ENCODE data around the gene IGSF6. TPM values are rescaled to one million over a fixed set of nuclear protein-coding genes. Genes with fewer than 3 reads are reported as not detected.

Gene IGSF6
- total RNA-seq, 2 experiments from 2014 or later = 0.28 to 0.30 TPM

DNA sequence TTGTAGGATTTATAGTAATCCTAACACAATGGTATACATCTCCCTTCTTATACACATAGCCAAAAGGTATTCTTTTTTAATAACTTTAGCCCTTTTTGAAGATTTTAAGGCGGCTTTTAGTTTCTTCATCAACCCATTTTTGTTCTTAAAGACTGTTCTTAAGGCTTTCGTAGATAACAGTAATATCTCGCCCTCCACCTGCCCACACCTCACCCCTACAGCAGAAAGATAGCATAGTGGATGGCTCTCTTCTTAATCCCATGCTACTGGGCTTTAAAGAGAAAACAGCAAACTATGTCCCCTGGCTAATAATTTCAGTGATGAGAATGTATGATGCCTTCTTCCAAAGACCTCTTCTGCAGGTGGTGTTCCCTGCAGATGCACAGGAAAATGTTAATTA is 8.6 kb downstream of the IGSF6 start:
- Histone ChIP-seq H3K4me2 (ENCODE audit: low read length) (peak overlapping the region; percentile 74), H4K20me1 (ENCODE audit: insufficient read depth, low read length) (no peaks in the 10 kb centered on the region), H2AFZ (ENCODE audit: low read length) (peak overlapping the region; percentile 6; the same call in 1 of the 2 replicates), H3K4me3 (ENCODE audit: low read depth, low read length, poor library complexity, severe bottlenecking) (peak overlapping the region; percentile 58), H3K79me2 (ENCODE audit: insufficient read depth, low read depth, low read length) (peaks cover 65% of the 10 kb centered on the region), H3K9me3 (ENCODE audit: low read length) (no peaks in the 10 kb centered on the region), H3K9me2 (ENCODE audit: insufficient read depth, low read length) (no peaks in the 10 kb centered on the region), H3K27ac (ENCODE audit: low read depth, low read length, poor library complexity, severe bottlenecking) (peak overlapping the region; percentile 95), H3K36me3 (ENCODE audit: insufficient read depth, low read length) (peaks cover 13% of the 10 kb centered on the region; the same call in 1 of the 2 replicates), H3K4me1 (ENCODE audit: insufficient read depth, low read length, poor library complexity, severe bottlenecking) (peaks cover 79% of the 10 kb centered on the region)
- intact Hi-C loops (cut with micrococcal nuclease; ENCODE audit: unreplicated experiment) = loop anchor here (2.0 kb wide), 1 partner anchor 45 kb away; the partner anchor contains the start of gene METTL9
- ChIA-PET POLR2A (interaction anchor here (0.6 to 1.4 kb wide), 3 partner anchors 14 to 65 kb away, joined by 3 to 4 read pairs (median 3); no protein-coding TSS in a partner anchor), CTCF (ENCODE audit: unreplicated experiment) (no interaction called here)
- TF ChIP-seq EZH2phosphoT487 (IDR thresholded peaks at IDR 0.05; ENCODE audit: borderline replicate concordance, low read depth, low read length) = no peak
- TF ChIP-seq, protein P1, sequence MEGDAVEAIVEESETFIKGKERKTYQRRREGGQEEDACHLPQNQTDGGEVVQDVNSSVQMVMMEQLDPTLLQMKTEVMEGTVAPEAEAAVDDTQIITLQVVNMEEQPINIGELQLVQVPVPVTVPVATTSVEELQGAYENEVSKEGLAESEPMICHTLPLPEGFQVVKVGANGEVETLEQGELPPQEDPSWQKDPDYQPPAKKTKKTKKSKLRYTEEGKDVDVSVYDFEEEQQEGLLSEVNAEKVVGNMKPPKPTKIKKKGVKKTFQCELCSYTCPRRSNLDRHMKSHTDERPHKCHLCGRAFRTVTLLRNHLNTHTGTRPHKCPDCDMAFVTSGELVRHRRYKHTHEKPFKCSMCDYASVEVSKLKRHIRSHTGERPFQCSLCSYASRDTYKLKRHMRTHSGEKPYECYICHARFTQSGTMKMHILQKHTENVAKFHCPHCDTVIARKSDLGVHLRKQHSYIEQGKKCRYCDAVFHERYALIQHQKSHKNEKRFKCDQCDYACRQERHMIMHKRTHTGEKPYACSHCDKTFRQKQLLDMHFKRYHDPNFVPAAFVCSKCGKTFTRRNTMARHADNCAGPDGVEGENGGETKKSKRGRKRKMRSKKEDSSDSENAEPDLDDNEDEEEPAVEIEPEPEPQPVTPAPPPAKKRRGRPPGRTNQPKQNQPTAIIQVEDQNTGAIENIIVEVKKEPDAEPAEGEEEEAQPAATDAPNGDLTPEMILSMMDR (conservative IDR thresholded peaks at IDR 0.05; ENCODE audit: low read length) = no peak
- no peak for DNase-seq (ENCODE audit: low spot score)
- BruUV-seq (replicated peaks) = no TSS peak

DNA sequence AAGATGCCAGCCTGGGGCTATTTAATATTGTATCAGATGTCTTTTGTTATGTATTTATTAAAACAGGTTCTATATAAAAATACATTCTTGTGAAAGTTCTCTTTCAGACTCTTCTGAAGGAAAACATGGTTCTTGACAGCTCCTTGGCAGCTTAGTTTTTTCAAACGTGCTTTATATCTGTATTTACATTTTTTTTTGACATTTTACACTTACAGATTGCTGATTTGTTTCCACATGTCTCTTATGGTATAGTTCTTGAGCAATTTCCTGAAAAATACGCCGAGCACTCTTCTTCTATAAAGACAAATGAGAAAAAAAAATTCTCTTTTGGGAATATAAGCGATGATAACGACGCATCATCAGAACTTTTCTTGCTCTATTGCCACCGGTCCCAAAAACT is 9.5 kb downstream of the IGSF6 start:
- Histone ChIP-seq H2AFZ (ENCODE audit: low read length) (no peak overlapping the region), H3K9me2 (ENCODE audit: insufficient read depth, low read length) (no peaks in the 10 kb centered on the region), H3K9me3 (ENCODE audit: low read length) (no peaks in the 10 kb centered on the region), H3K27ac (ENCODE audit: low read depth, low read length, poor library complexity, severe bottlenecking) (peak overlapping the region; percentile 95), H3K36me3 (ENCODE audit: insufficient read depth, low read length) (peaks cover 10% of the 10 kb centered on the region; the same call in 1 of the 2 replicates), H3K4me1 (ENCODE audit: insufficient read depth, low read length, poor library complexity, severe bottlenecking) (peaks cover 77% of the 10 kb centered on the region), H3K4me3 (ENCODE audit: low read depth, low read length, poor library complexity, severe bottlenecking) (peak overlapping the region; percentile 7), H4K20me1 (ENCODE audit: insufficient read depth, low read length) (no peaks in the 10 kb centered on the region), H3K79me2 (ENCODE audit: insufficient read depth, low read depth, low read length) (peaks cover 55% of the 10 kb centered on the region), H3K4me2 (ENCODE audit: low read length) (peak overlapping the region; percentile 74)
- intact Hi-C loops (cut with micrococcal nuclease; ENCODE audit: unreplicated experiment) = no loop called here
- TF ChIP-seq, protein P1 (conservative IDR thresholded peaks at IDR 0.05; ENCODE audit: low read length) = no peak
- no peak for TF ChIP-seq EZH2phosphoT487 (IDR thresholded peaks at IDR 0.05; ENCODE audit: borderline replicate concordance, low read depth, low read length)
- BruUV-seq (replicated peaks) = no TSS peak
- no peak for DNase-seq (ENCODE audit: low spot score)
- ChIA-PET POLR2A (interaction anchor here (0.6 to 2.1 kb wide), 8 partner anchors 38 to 1510 kb away, joined by 3 to 10 read pairs (median 3); no protein-coding TSS in a partner anchor), CTCF (ENCODE audit: unreplicated experiment) (no interaction called here)

GRCh38 chr16:21641916-21642315 is 10.5 kb downstream of the IGSF6 start:
- DNase-seq (ENCODE audit: low spot score) = no peak
- Histone ChIP-seq H3K79me2 (ENCODE audit: insufficient read depth, low read depth, low read length) (peaks cover 50% of the 10 kb centered on the region), H3K36me3 (ENCODE audit: insufficient read depth, low read length) (peaks cover 8% of the 10 kb centered on the region; the same call in 1 of the 2 replicates), H3K4me2 (ENCODE audit: low read length) (peak overlapping the region; percentile 74; the same call in 1 of the 2 replicates), H4K20me1 (ENCODE audit: insufficient read depth, low read length) (no peaks in the 10 kb centered on the region), H3K4me1 (ENCODE audit: insufficient read depth, low read length, poor library complexity, severe bottlenecking) (peaks cover 67% of the 10 kb centered on the region), H2AFZ (ENCODE audit: low read length) (no peak overlapping the region), H3K27ac (ENCODE audit: low read depth, low read length, poor library complexity, severe bottlenecking) (peak overlapping the region; percentile 42), H3K9me3 (ENCODE audit: low read length) (no peaks in the 10 kb centered on the region), H3K9me2 (ENCODE audit: insufficient read depth, low read length) (no peaks in the 10 kb centered on the region), H3K4me3 (ENCODE audit: low read depth, low read length, poor library complexity, severe bottlenecking) (no peak overlapping the region)
- ChIA-PET POLR2A (interaction anchor here (0.6 to 2.1 kb wide), 5 partner anchors 39 to 77 kb away, joined by 3 to 10 read pairs (median 3); no protein-coding TSS in a partner anchor), CTCF (ENCODE audit: unreplicated experiment) (no interaction called here)
- TF ChIP-seq EZH2phosphoT487 (IDR thresholded peaks at IDR 0.05; ENCODE audit: borderline replicate concordance, low read depth, low read length) = no peak
- TF ChIP-seq, protein P1 (conservative IDR thresholded peaks at IDR 0.05; ENCODE audit: low read length) = no peak
- intact Hi-C loops (cut with micrococcal nuclease; ENCODE audit: unreplicated experiment) = no loop called here
- BruUV-seq (replicated peaks) = no TSS peak

All from OCI-LY7 (cell line).